Fibroblast of lung (primary cell): ENCODE measurements around the gene MUS81.

Source experiments
- EZH2 ChIP-seq: IDR thresholded peaks from 2 replicates; pipeline ENCODE4 v1.5.1; 2012; ENCODE audit warnings: low read length, control low read depth, mild to moderate bottlenecking; ENCODE audit errors: missing control alignments
- TF ChIP-seq, protein P1 (sequence below), 2 donors: IDR thresholded peaks in 1 of 2; conservative IDR thresholded peaks in 1 of 2; 1 replicate in 1 of 2; 2 replicates in 1 of 2; pipeline ENCODE4 v1.5.1; 2011 to 2012; ENCODE audit warnings: low read length in 2 of 2, control low read depth in 1 of 2, inconsistent platforms in 1 of 2, low read depth in 1 of 2, mild to moderate bottlenecking in 1 of 2

- TF ChIP-seq, protein P1, sequence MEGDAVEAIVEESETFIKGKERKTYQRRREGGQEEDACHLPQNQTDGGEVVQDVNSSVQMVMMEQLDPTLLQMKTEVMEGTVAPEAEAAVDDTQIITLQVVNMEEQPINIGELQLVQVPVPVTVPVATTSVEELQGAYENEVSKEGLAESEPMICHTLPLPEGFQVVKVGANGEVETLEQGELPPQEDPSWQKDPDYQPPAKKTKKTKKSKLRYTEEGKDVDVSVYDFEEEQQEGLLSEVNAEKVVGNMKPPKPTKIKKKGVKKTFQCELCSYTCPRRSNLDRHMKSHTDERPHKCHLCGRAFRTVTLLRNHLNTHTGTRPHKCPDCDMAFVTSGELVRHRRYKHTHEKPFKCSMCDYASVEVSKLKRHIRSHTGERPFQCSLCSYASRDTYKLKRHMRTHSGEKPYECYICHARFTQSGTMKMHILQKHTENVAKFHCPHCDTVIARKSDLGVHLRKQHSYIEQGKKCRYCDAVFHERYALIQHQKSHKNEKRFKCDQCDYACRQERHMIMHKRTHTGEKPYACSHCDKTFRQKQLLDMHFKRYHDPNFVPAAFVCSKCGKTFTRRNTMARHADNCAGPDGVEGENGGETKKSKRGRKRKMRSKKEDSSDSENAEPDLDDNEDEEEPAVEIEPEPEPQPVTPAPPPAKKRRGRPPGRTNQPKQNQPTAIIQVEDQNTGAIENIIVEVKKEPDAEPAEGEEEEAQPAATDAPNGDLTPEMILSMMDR (conservative IDR thresholded peaks at IDR 0.05 in 1 of 2, IDR thresholded peaks at IDR 0.05 in 1 of 2; ENCODE audit: low read depth in 1 of 2, low read length in 2 of 2): no peak
- no peak for TF ChIP-seq EZH2
Measured at GRCh38 chr11:65829459-65829858, 30.8 kb upstream of the MUS81 start.
